H9 (cell line): ENCODE data around the gene TFRC. TPM values are rescaled to one million over a fixed set of nuclear protein-coding genes. Genes with fewer than 3 reads are reported as not detected.

Source experiments
- DNase-seq: peaks from one replicate; pipeline ENCODE4 v3.0.0-alpha.2; 2017
- H2AFZ ChIP-seq: one replicate; pipeline ENCODE4 v1.6.1; 2013; ENCODE audit warnings: mild to moderate bottlenecking, low read length, control low read depth, moderate library complexity
- H2AK5ac ChIP-seq: 2 replicates; pipeline ENCODE4 v1.6.1; 2013; ENCODE audit warnings: low read length, control low read depth, mixed read lengths; ENCODE audit not compliant: insufficient read length
- H2BK120ac ChIP-seq: one replicate; pipeline ENCODE4 v1.6.1; 2013; ENCODE audit warnings: low read depth, mild to moderate bottlenecking, low read length, control low read depth, inconsistent platforms; ENCODE audit not compliant: poor library complexity, severe bottlenecking
- H2BK12ac ChIP-seq: 2 replicates; pipeline ENCODE4 v1.6.1; 2013; ENCODE audit warnings: low read length, control low read depth, mixed read lengths, low read depth; ENCODE audit not compliant: insufficient read length
- H2BK15ac ChIP-seq: 2 replicates; pipeline ENCODE4 v1.6.1; 2013; ENCODE audit warnings: low read depth, low read length, control low read depth
- H2BK20ac ChIP-seq: one replicate; pipeline ENCODE4 v1.6.1; 2013; ENCODE audit warnings: low read depth, mild to moderate bottlenecking, low read length, control low read depth, inconsistent platforms; ENCODE audit not compliant: poor library complexity, severe bottlenecking
- H2BK5ac ChIP-seq: 2 replicates; pipeline ENCODE4 v1.6.1; 2013; ENCODE audit warnings: low read length, control low read depth, mixed read lengths; ENCODE audit not compliant: insufficient read length
- H3K14ac ChIP-seq: 2 replicates; pipeline ENCODE4 v1.6.1; 2013; ENCODE audit warnings: low read length, control low read depth; ENCODE audit not compliant: insufficient read depth
- H3K18ac ChIP-seq: 2 replicates; pipeline ENCODE4 v1.6.1; 2013; ENCODE audit warnings: low read depth, mild to moderate bottlenecking, mixed read lengths, low read length, control low read depth; ENCODE audit not compliant: insufficient read length
- H3K23ac ChIP-seq: 2 replicates; pipeline ENCODE4 v1.6.1; 2013; ENCODE audit warnings: low read length, control low read depth, mixed read lengths, low read depth; ENCODE audit not compliant: insufficient read length
- H3K23me2 ChIP-seq: 2 replicates; pipeline ENCODE4 v1.6.1; 2013; ENCODE audit warnings: low read depth, mild to moderate bottlenecking, mixed read lengths, low read length, control low read depth; ENCODE audit not compliant: insufficient read length, poor library complexity, severe bottlenecking
- H3K27ac ChIP-seq: 2 replicates; pipeline ENCODE4 v1.5.1; 2013; ENCODE audit warnings: low read length, control low read depth, mixed read lengths, low read depth; ENCODE audit not compliant: insufficient read length
- H3K27me3 ChIP-seq: 2 replicates; pipeline ENCODE4 v1.6.1; 2013; ENCODE audit warnings: low read length, control low read depth, inconsistent platforms; ENCODE audit not compliant: insufficient read depth
- H3K4ac ChIP-seq: 2 replicates; pipeline ENCODE4 v1.6.1; 2013; ENCODE audit warnings: low read depth, mild to moderate bottlenecking, control low read depth, inconsistent platforms, low read length, moderate library complexity
- H3K4me1 ChIP-seq: 2 replicates; pipeline ENCODE4 v1.6.1; 2013; ENCODE audit warnings: low read length, control low read depth, inconsistent platforms; ENCODE audit not compliant: insufficient read depth
- H3K4me2 ChIP-seq: 2 replicates; pipeline ENCODE4 v1.6.1; 2013; ENCODE audit warnings: low read length, control low read depth, mixed read lengths; ENCODE audit not compliant: insufficient read length, insufficient read depth
- H3K56ac ChIP-seq: 2 replicates; pipeline ENCODE4 v1.6.1; 2013; ENCODE audit warnings: low read depth, mild to moderate bottlenecking, mixed read lengths, low read length, control low read depth; ENCODE audit not compliant: insufficient read length
- H3K79me1 ChIP-seq: 2 replicates; pipeline ENCODE4 v1.6.1; 2013; ENCODE audit warnings: low read depth, mild to moderate bottlenecking, moderate library complexity, low read length, control low read depth, inconsistent platforms; ENCODE audit not compliant: insufficient read depth, poor library complexity, severe bottlenecking
- H3K79me2 ChIP-seq: 2 replicates; pipeline ENCODE4 v1.6.1; 2013; ENCODE audit warnings: low read length, control low read depth, inconsistent platforms; ENCODE audit not compliant: insufficient read depth
- H3K9ac ChIP-seq: 2 replicates; pipeline ENCODE4 v1.6.1; 2013; ENCODE audit warnings: low read length, control low read depth, mixed read lengths; ENCODE audit not compliant: insufficient read length; ENCODE audit errors: extremely low read depth
- H3K9me3 ChIP-seq: one replicate; pipeline ENCODE4 v1.6.1; 2013; ENCODE audit warnings: low read depth, low read length, inconsistent platforms; ENCODE audit not compliant: control insufficient read depth
- H3T11ph ChIP-seq: one replicate; pipeline ENCODE4 v1.6.1; 2013; ENCODE audit warnings: mild to moderate bottlenecking, low read length, control low read depth, inconsistent platforms
- H4K20me1 ChIP-seq: one replicate; pipeline ENCODE4 v1.6.1; 2013; ENCODE audit not compliant: control insufficient read depth, insufficient read length, insufficient read depth
- H4K5ac ChIP-seq: 2 replicates; pipeline ENCODE4 v1.6.1; 2013; ENCODE audit warnings: low read depth, mild to moderate bottlenecking, mixed read lengths, low read length, control low read depth; ENCODE audit not compliant: insufficient read length
- H4K8ac ChIP-seq: replicated peaks from 2 replicates; pipeline ENCODE4 v1.6.1; 2013; ENCODE audit warnings: low read length, control low read depth, mixed read lengths, low read depth; ENCODE audit not compliant: insufficient read length
- H4K91ac ChIP-seq: 2 replicates; pipeline ENCODE4 v1.6.1; 2013; ENCODE audit warnings: low read depth, mild to moderate bottlenecking, moderate library complexity, mixed read lengths, low read length, control low read depth; ENCODE audit not compliant: insufficient read length
- H3K27ac Mint-ChIP-seq, 3 experiments: 2 replicates in 2 of 3; 3 replicates in 1 of 3; pipeline ENCODE4 v1.8.0; 2020 to 2021; ENCODE audit warnings: mixed read lengths in 3 of 3, mild to moderate bottlenecking in 1 of 3, moderate library complexity in 1 of 3
- H3K27me3 Mint-ChIP-seq: 2 replicates; pipeline ENCODE4 v1.8.0; 2021; ENCODE audit warnings: low read depth, mild to moderate bottlenecking, moderate library complexity, mixed read lengths
- H3K36me3 Mint-ChIP-seq, 3 experiments: 2 replicates in 2 of 3; 3 replicates in 1 of 3; pipeline ENCODE4 v1.8.0; 2020 to 2021; ENCODE audit warnings: low read depth in 3 of 3, mixed read lengths in 3 of 3; ENCODE audit not compliant: insufficient read depth in 1 of 3
- H3K4me1 Mint-ChIP-seq, 2 experiments: 2 replicates each; pipeline ENCODE4 v1.8.0; 2020; ENCODE audit warnings: mixed read lengths in 2 of 2
- H3K4me3 Mint-ChIP-seq, 2 experiments: 2 replicates in 1 of 2; 3 replicates in 1 of 2; pipeline ENCODE4 v1.8.0; 2020 to 2021; ENCODE audit warnings: mild to moderate bottlenecking in 2 of 2, mixed read lengths in 2 of 2, moderate library complexity in 1 of 2
- H3K9me3 Mint-ChIP-seq, 2 experiments: 2 replicates in 1 of 2; 3 replicates in 1 of 2; pipeline ENCODE4 v1.8.0; 2020; ENCODE audit warnings: mild to moderate bottlenecking in 2 of 2, mixed read lengths in 2 of 2, moderate library complexity in 1 of 2
- WGBS: extraction: QIAGEN DNeasy Blood & Tissue Kit; methylation state at CpG from one replicate; pipeline ENCODE4 v1.1.7; 2013; ENCODE audit warnings: missing lambda C conversion rate, low lambda C conversion rate, mixed read lengths; ENCODE audit not compliant: insufficient read length; ENCODE audit errors: extremely low coverage; 5-methylcytosine and 5-hydroxymethylcytosine counted together
- total RNA-seq: library from RNA; stranded (reverse); gene quantifications from 2 replicates; pipeline ENCODE4 v1.2.1, GENCODE V29; 2021
- TF ChIP-seq, protein P1 (sequence below): fragments of 200-600 bp; sonication (generic); conservative IDR thresholded peaks from 3 replicates; pipeline ENCODE4 v1.8.0; 2021; ENCODE audit warnings: antibody characterized with exemption, mild to moderate bottlenecking

The TFRC gene
- total RNA-seq, 1 experiment from 2014 or later = 135 TPM

DNA sequence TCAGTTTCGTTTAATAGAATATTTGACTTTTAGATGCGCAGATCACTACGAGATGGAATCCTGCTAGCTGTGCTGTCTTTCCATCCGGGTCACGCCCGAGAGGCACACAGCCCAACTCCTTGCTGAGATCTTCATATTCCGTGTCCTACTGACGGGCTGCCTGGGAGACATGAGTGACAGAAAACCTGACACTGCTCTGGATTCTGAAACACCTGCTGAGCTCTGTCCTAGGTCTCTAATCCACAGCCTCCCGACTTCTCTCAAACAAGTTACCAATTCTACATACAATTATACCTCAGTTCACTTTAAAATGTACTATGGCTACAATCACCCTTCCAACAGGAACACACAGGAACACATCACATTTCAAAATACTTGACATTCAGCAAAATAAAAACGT is 27.2 kb downstream of the TFRC start:
- Histone ChIP-seq H3K79me1 (no peaks in the 10 kb centered on the region), H2BK20ac (no peak overlapping the region), H2AFZ (no peak overlapping the region), H3K9ac (no peak overlapping the region), H3K4me1 (peaks cover 5% of the 10 kb centered on the region), H3K18ac (no peak overlapping the region), H3K23ac (no peak overlapping the region), H3K4me2 (no peak overlapping the region), H3K9me3 (no peaks in the 10 kb centered on the region), H3T11ph (no peak overlapping the region), H2BK5ac (no peak overlapping the region), H3K27ac (no peak overlapping the region), H4K20me1 (no peaks in the 10 kb centered on the region), H3K14ac (no peak overlapping the region), H2BK12ac (no peak overlapping the region), H4K91ac (no peak overlapping the region), H4K8ac (no peak overlapping the region), H3K4ac (no peak overlapping the region), H4K5ac (no peak overlapping the region), H3K56ac (no peak overlapping the region), H3K27me3 (no peaks in the 10 kb centered on the region), H3K23me2 (no peaks in the 10 kb centered on the region), H2AK5ac (no peak overlapping the region), H3K79me2 (no peaks in the 10 kb centered on the region), H2BK120ac (no peak overlapping the region), H2BK15ac (no peak overlapping the region)
- DNase-seq = no peak
- no CpG with 5 or more reads among the region's 10 CpGs for WGBS
- Mint-ChIP-seq H3K36me3 (peaks cover 54 to 94% (median 89%) of the 10 kb centered on the region in 3 experiments; a peak in 6 of 7 replicates), H3K27me3 (no peaks in the 10 kb centered on the region), H3K27ac (no peak overlapping the region; a peak in 1 of 7 replicates), H3K9me3 (no peaks in the 10 kb centered on the region), H3K4me1 (peaks cover 20 to 23% of the 10 kb centered on the region in 2 experiments), H3K4me3 (no peak overlapping the region)
- TF ChIP-seq, protein P1, sequence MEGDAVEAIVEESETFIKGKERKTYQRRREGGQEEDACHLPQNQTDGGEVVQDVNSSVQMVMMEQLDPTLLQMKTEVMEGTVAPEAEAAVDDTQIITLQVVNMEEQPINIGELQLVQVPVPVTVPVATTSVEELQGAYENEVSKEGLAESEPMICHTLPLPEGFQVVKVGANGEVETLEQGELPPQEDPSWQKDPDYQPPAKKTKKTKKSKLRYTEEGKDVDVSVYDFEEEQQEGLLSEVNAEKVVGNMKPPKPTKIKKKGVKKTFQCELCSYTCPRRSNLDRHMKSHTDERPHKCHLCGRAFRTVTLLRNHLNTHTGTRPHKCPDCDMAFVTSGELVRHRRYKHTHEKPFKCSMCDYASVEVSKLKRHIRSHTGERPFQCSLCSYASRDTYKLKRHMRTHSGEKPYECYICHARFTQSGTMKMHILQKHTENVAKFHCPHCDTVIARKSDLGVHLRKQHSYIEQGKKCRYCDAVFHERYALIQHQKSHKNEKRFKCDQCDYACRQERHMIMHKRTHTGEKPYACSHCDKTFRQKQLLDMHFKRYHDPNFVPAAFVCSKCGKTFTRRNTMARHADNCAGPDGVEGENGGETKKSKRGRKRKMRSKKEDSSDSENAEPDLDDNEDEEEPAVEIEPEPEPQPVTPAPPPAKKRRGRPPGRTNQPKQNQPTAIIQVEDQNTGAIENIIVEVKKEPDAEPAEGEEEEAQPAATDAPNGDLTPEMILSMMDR = no peak
